ENCODE data around the gene KCP. TPM values are rescaled to one million over a fixed set of nuclear protein-coding genes. Genes with fewer than 3 reads are reported as not detected.
A peak's percentile ranks its signal among the peaks of the same experiment; 100 is the strongest.

The KCP gene
- total and polyA plus RNA-seq, 2 of the 13 experiments (the other 11 are each of a cell fraction or from before 2014, with no cell fraction given): 0.37 to 1.0 TPM

DNA sequence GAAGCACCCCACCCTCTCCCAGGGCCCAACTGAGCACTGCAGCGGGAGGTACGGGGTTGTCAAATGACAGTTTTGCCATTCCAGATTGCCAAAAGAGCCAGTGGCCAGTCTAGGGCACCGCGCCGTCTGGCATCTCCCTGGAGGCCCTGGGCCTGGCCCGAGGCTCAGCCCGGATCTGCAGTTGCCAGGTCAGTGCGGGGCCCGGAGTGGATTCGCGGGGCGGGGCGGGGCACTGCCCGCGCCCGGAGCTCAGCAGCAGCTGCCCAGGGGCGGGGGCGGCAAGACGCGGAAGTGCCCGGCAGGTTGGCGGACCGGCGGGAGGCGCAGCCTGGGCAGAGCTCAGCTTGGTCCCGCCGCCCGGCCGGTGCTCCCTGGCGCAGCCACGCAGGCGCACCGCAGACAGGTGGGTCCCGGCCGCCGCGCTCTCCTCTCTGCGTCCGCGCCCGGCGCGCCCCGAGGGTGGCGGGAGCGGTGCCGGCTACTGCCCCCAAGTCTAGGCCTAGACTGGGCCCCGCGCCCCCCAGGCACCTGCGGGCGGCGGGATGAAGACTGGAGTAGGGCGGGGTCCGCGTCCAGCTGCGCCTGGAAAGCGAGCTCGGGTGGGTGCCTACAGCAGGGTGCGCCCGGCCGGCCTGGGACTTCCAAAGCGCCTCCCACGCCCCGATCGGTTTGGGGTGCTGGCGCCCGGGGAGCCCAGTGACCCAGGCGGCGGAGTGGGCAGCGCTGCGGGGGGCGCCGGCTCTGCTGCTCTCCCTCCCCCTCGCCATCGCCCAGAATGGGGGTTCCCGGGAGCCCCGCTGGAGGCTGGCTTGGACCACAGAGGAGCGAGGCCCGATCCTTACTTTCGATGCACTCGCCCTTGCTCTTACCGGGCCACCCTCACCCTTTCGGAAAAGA lies 27.4 kb upstream of the KCP start, which contains the start of gene IRF5 (continued):
- TF ChIP-seq SETDB1 (CRISPR knock-in tag; IDR thresholded peaks at IDR 0.05; ENCODE audit: borderline replicate concordance): no peak
- no peak for TF ChIP-seq AKAP8 (CRISPR knock-in tag; IDR thresholded peaks at IDR 0.05)
- TF ChIP-seq ZNF549 (CRISPR knock-in tag; IDR thresholded peaks at IDR 0.05): no peak
- no peak for TF ChIP-seq JUN (CRISPR knock-in tag; IDR thresholded peaks at IDR 0.05)
- TF ChIP-seq, protein P1, sequence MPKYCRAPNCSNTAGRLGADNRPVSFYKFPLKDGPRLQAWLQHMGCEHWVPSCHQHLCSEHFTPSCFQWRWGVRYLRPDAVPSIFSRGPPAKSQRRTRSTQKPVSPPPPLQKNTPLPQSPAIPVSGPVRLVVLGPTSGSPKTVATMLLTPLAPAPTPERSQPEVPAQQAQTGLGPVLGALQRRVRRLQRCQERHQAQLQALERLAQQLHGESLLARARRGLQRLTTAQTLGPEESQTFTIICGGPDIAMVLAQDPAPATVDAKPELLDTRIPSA (CRISPR knock-in tag; IDR thresholded peaks at IDR 0.05; ENCODE audit: borderline replicate concordance): no peak
- TF ChIP-seq ZNF24 (IDR thresholded peaks at IDR 0.05): no peak
- no peak for TF ChIP-seq CHD2 (IDR thresholded peaks at IDR 0.05; ENCODE audit: low read depth, low read length)
- no peak for TF ChIP-seq KDM6A (CRISPR knock-in tag; IDR thresholded peaks at IDR 0.05; ENCODE audit: low read depth)
- no peak for TF ChIP-seq KLF16 (CRISPR knock-in tag; IDR thresholded peaks at IDR 0.05)
- TF ChIP-seq ZNF501 (CRISPR knock-in tag; IDR thresholded peaks at IDR 0.05): no peak
- peak; percentile 37; the same call in 1 of the 2 replicates for TF ChIP-seq GABPB1 (CRISPR knock-in tag; IDR thresholded peaks at IDR 0.05)
- TF ChIP-seq, protein P2, sequence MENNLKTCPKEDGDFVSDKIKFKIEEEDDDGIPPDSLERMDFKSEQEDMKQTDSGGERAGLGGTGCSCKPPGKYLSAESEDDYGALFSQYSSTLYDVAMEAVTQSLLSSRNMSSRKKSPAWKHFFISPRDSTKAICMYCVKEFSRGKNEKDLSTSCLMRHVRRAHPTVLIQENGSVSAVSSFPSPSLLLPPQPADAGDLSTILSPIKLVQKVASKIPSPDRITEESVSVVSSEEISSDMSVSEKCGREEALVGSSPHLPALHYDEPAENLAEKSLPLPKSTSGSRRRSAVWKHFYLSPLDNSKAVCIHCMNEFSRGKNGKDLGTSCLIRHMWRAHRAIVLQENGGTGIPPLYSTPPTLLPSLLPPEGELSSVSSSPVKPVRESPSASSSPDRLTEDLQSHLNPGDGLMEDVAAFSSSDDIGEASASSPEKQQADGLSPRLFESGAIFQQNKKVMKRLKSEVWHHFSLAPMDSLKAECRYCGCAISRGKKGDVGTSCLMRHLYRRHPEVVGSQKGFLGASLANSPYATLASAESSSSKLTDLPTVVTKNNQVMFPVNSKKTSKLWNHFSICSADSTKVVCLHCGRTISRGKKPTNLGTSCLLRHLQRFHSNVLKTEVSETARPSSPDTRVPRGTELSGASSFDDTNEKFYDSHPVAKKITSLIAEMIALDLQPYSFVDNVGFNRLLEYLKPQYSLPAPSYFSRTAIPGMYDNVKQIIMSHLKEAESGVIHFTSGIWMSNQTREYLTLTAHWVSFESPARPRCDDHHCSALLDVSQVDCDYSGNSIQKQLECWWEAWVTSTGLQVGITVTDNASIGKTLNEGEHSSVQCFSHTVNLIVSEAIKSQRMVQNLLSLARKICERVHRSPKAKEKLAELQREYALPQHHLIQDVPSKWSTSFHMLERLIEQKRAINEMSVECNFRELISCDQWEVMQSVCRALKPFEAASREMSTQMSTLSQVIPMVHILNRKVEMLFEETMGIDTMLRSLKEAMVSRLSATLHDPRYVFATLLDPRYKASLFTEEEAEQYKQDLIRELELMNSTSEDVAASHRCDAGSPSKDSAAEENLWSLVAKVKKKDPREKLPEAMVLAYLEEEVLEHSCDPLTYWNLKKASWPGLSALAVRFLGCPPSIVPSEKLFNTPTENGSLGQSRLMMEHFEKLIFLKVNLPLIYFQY (CRISPR knock-in tag; IDR thresholded peaks at IDR 0.05; ENCODE audit: borderline replicate concordance): no peak
- no peak for TF ChIP-seq WIZ (CRISPR knock-in tag; IDR thresholded peaks at IDR 0.05)
- peak; percentile 44; the same call in 1 of the 2 replicates for TF ChIP-seq POLR2G (IDR thresholded peaks at IDR 0.05; ENCODE audit: low read depth, low read length)
- TF ChIP-seq KLF11 (CRISPR knock-in tag; IDR thresholded peaks at IDR 0.05): no peak
- no peak for TF ChIP-seq RAD51 (IDR thresholded peaks at IDR 0.05; ENCODE audit: borderline replicate concordance)
- TF ChIP-seq PAF1 (CRISPR knock-in tag; IDR thresholded peaks at IDR 0.05): no peak
- no peak for TF ChIP-seq TAF15 (IDR thresholded peaks at IDR 0.05; ENCODE audit: low read depth, low read length, poor library complexity, severe bottlenecking)
- TF ChIP-seq KAT8 (CRISPR knock-in tag; IDR thresholded peaks at IDR 0.05): no peak
- no peak for TF ChIP-seq NR2F6 (IDR thresholded peaks at IDR 0.05)
- no peak for TF ChIP-seq NR2F6 (CRISPR knock-in tag; IDR thresholded peaks at IDR 0.05)
- no peak for TF ChIP-seq HNRNPUL1 (IDR thresholded peaks at IDR 0.05; ENCODE audit: low read depth, low read length)
- no peak for TF ChIP-seq ZBTB7B (CRISPR knock-in tag; IDR thresholded peaks at IDR 0.05)
- TF ChIP-seq TP53 (CRISPR knock-in tag; conservative IDR thresholded peaks at IDR 0.05): no peak
- TF ChIP-seq ZSCAN12 (CRISPR knock-in tag; IDR thresholded peaks at IDR 0.05): no peak
- TF ChIP-seq GTF2F1 (IDR thresholded peaks at IDR 0.05; ENCODE audit: low read length): no peak
- no peak for TF ChIP-seq ZNF766 (CRISPR knock-in tag; IDR thresholded peaks at IDR 0.05; ENCODE audit: borderline replicate concordance)
- TF ChIP-seq ZMYM2 (CRISPR knock-in tag; IDR thresholded peaks at IDR 0.05): no peak
- no peak for TF ChIP-seq EED (CRISPR knock-in tag; IDR thresholded peaks at IDR 0.05)
- no peak for TF ChIP-seq MLLT10 (CRISPR knock-in tag; IDR thresholded peaks at IDR 0.05)
- TF ChIP-seq TAF1 (CRISPR knock-in tag; IDR thresholded peaks at IDR 0.05): no peak
